Chondrocyte (in vitro differentiated cells): ENCODE data around the gene NCLN. TPM values are rescaled to one million over a fixed set of nuclear protein-coding genes. Genes with fewer than 3 reads are reported as not detected.

Experiments
- DNase-seq: peaks from one replicate; pipeline ENCODE4 v3.0.0; 2021; ENCODE audit warnings: mixed read lengths, low spot score
- H3K27ac Mint-ChIP-seq: one replicate; pipeline ENCODE4 v1.8.0; 2021; ENCODE audit warnings: mild to moderate bottlenecking, moderate library complexity, mixed read lengths; ENCODE audit not compliant: unreplicated experiment
- H3K27me3 Mint-ChIP-seq: 2 replicates; pipeline ENCODE4 v1.8.0; 2021; ENCODE audit warnings: low read depth, mixed read lengths
- H3K36me3 Mint-ChIP-seq: 2 replicates; pipeline ENCODE4 v1.8.0; 2021; ENCODE audit warnings: low read depth, mixed read lengths
- H3K4me1 Mint-ChIP-seq: 2 replicates; pipeline ENCODE4 v1.8.0; 2021; ENCODE audit warnings: low read depth, mild to moderate bottlenecking, mixed read lengths
- H3K4me3 Mint-ChIP-seq: one replicate; pipeline ENCODE4 v1.8.0; 2021; ENCODE audit warnings: mild to moderate bottlenecking, moderate library complexity, mixed read lengths; ENCODE audit not compliant: unreplicated experiment
- H3K9me3 Mint-ChIP-seq: 2 replicates; pipeline ENCODE4 v1.8.0; 2021; ENCODE audit warnings: low read depth, mixed read lengths
- CTCF ChIP-seq: fragments of 200-600 bp; sonication (generic); IDR thresholded peaks from 2 replicates; pipeline ENCODE4 v1.5.0; 2021; ENCODE audit warnings: antibody characterized with exemption, mild to moderate bottlenecking, moderate library complexity
- total RNA-seq: library from RNA; stranded (reverse); gene quantifications from 3 replicates; pipeline ENCODE4 v1.2.1, GENCODE V29; 2021

NCLN gene
- total RNA-seq, 1 donor from 2014 or later, result 80.7 TPM

- Mint-ChIP-seq H3K9me3 (no peaks in the 10 kb centered on the region), H3K27ac (no peak overlapping the region), H3K4me1 (peaks cover 21% of the 10 kb centered on the region), H3K36me3 (no peaks in the 10 kb centered on the region), H3K27me3 (no peaks in the 10 kb centered on the region), H3K4me3 (no peak overlapping the region)
- TF ChIP-seq CTCF, result no peak
- no peak for DNase-seq
Observed at GRCh38 chr19:3183721-3184641, 1.7 kb upstream of the NCLN start.

- H3K9me3 Mint-ChIP-seq, result no peaks in the 10 kb centered on the region
- H3K4me1 Mint-ChIP-seq, result peaks cover 21% of the 10 kb centered on the region
- H3K27ac Mint-ChIP-seq, result peak overlapping the region; percentile 88
- TF ChIP-seq CTCF, result no peak
- H3K27me3 Mint-ChIP-seq, result no peaks in the 10 kb centered on the region
- peak; percentile 48 for DNase-seq
- H3K4me3 Mint-ChIP-seq, result peak overlapping the region; percentile 93
- H3K36me3 Mint-ChIP-seq, result no peaks in the 10 kb centered on the region
Observed at GRCh38 chr19:3184847-3185460, 776 bp upstream of the NCLN start.

GRCh38 chr19:3186160-3186688, 494 bp downstream of the NCLN start:
- H3K27me3 Mint-ChIP-seq, result no peaks in the 10 kb centered on the region
- H3K36me3 Mint-ChIP-seq, result no peaks in the 10 kb centered on the region
- no peaks in the 10 kb centered on the region for H3K9me3 Mint-ChIP-seq
- peak overlapping the region; percentile 93 for H3K4me3 Mint-ChIP-seq
- peak; percentile 81 for DNase-seq
- H3K27ac Mint-ChIP-seq, result peak overlapping the region; percentile 65
- peaks cover 21% of the 10 kb centered on the region for H3K4me1 Mint-ChIP-seq
- no peak for TF ChIP-seq CTCF

- Mint-ChIP-seq H3K4me3 (peak overlapping the region; percentile 93), H3K9me3 (no peaks in the 10 kb centered on the region), H3K36me3 (no peaks in the 10 kb centered on the region), H3K4me1 (peaks cover 21% of the 10 kb centered on the region), H3K27me3 (no peaks in the 10 kb centered on the region), H3K27ac (peak overlapping the region; percentile 65)
- DNase-seq, result peak; percentile 53
- no peak for TF ChIP-seq CTCF
Observed at GRCh38 chr19:3186891-3187661, 1.3 kb downstream of the NCLN start.
